Measurements from ENCODE around the gene EPN1.

GRCh38 chr19:55681131-55682092, 6.4 kb downstream of the EPN1 start:
- TF ChIP-seq, protein P1, sequence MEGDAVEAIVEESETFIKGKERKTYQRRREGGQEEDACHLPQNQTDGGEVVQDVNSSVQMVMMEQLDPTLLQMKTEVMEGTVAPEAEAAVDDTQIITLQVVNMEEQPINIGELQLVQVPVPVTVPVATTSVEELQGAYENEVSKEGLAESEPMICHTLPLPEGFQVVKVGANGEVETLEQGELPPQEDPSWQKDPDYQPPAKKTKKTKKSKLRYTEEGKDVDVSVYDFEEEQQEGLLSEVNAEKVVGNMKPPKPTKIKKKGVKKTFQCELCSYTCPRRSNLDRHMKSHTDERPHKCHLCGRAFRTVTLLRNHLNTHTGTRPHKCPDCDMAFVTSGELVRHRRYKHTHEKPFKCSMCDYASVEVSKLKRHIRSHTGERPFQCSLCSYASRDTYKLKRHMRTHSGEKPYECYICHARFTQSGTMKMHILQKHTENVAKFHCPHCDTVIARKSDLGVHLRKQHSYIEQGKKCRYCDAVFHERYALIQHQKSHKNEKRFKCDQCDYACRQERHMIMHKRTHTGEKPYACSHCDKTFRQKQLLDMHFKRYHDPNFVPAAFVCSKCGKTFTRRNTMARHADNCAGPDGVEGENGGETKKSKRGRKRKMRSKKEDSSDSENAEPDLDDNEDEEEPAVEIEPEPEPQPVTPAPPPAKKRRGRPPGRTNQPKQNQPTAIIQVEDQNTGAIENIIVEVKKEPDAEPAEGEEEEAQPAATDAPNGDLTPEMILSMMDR (IDR thresholded peaks at IDR 0.05), result no peak
- no peak for TF ChIP-seq POLR2A (IDR thresholded peaks at IDR 0.05)

Measured in heart left ventricle (tissue), 13 donors.